IMR-90 (cell line): ENCODE results near the gene ACP6. TPM values are rescaled to one million over a fixed set of nuclear protein-coding genes. Genes with fewer than 3 reads are reported as not detected.

ENCODE experiments used
- ATAC-seq: fragments of 200-7000 bp; cut with Tn5 transposase; 2 replicates; pipeline ENCODE4 v1.9.1; 2020; ENCODE audit warnings: low read depth, mild to moderate bottlenecking, moderate library complexity
- BruUV-seq: library from RNA; stranded (reverse); fragments of 400-500 nt; replicated peaks from 2 replicates; lab custom pipeline; 2021; lab: Mats Ljungman, UMichigan
- CTCF ChIA-PET: fragments of 300-600 bp; formaldehyde crosslinking; extraction: SDS; loops from one replicate; lab custom pipeline; 2021; ENCODE audit warnings: antibody characterized with exemption; lab: Yijun Ruan, JAX
- POLR2A ChIA-PET: fragments of 300-600 bp; sonication (Branson Sonifier 250); formaldehyde crosslinking; loops from one replicate; lab custom pipeline; 2022; ENCODE audit warnings: antibody characterized with exemption; ENCODE audit not compliant: unreplicated experiment; lab: Charles Lee
- DNase-seq: peaks from one replicate; pipeline ENCODE4 v3.0.0; 2013
- H2AFZ ChIP-seq: replicated peaks from 2 replicates; pipeline ENCODE3; 2013; ENCODE audit warnings: low read length, mild to moderate bottlenecking; ENCODE audit not compliant: poor library complexity
- H2AK5ac ChIP-seq: 2 replicates; pipeline ENCODE4 v1.6.1; 2013; ENCODE audit warnings: low read depth, low read length, inconsistent platforms
- H2AK9ac ChIP-seq: replicated peaks from 2 replicates; pipeline ENCODE3; 2013; ENCODE audit warnings: mild to moderate bottlenecking, low read depth, low read length, moderate library complexity; ENCODE audit not compliant: poor library complexity
- H2BK120ac ChIP-seq: 2 replicates; pipeline ENCODE4 v1.6.1; 2013; ENCODE audit warnings: low read depth, low read length, inconsistent platforms
- H2BK15ac ChIP-seq: 3 replicates; pipeline ENCODE4 v1.6.1; 2013; ENCODE audit warnings: low read depth, low read length, inconsistent platforms
- H2BK20ac ChIP-seq: 2 replicates; pipeline ENCODE4 v1.6.1; 2013; ENCODE audit warnings: low read depth, mild to moderate bottlenecking, inconsistent platforms, low read length, moderate library complexity
- H2BK5ac ChIP-seq: 2 replicates; pipeline ENCODE4 v1.6.1; 2013; ENCODE audit warnings: mild to moderate bottlenecking, low read depth, low read length, inconsistent platforms; ENCODE audit not compliant: poor library complexity, severe bottlenecking
- H3K14ac ChIP-seq: replicated peaks from 2 replicates; pipeline ENCODE4 v1.6.1; 2013; ENCODE audit warnings: low read depth, low read length, inconsistent platforms
- H3K18ac ChIP-seq: 2 replicates; pipeline ENCODE4 v1.6.1; 2013; ENCODE audit warnings: low read depth, low read length, control low read depth
- H3K23ac ChIP-seq: 2 replicates; pipeline ENCODE4 v1.6.1; 2013; ENCODE audit warnings: low read depth, low read length, inconsistent platforms
- H3K27ac ChIP-seq: 2 replicates; pipeline ENCODE4 v1.5.1; 2013; ENCODE audit warnings: mild to moderate bottlenecking, control low read depth, low read length; ENCODE audit not compliant: insufficient read depth
- H3K27me3 ChIP-seq: 2 replicates; pipeline ENCODE4 v1.6.1; 2013; ENCODE audit warnings: low read length; ENCODE audit not compliant: control insufficient read depth, insufficient read depth
- H3K36me3 ChIP-seq: 2 replicates; pipeline ENCODE4 v1.6.1; 2013; ENCODE audit warnings: low read length, mixed read lengths; ENCODE audit not compliant: control insufficient read depth, insufficient read depth
- H3K4ac ChIP-seq: 2 replicates; pipeline ENCODE4 v1.6.1; 2013; ENCODE audit warnings: low read depth, low read length, inconsistent platforms
- H3K4me1 ChIP-seq: 2 replicates; pipeline ENCODE4 v1.6.1; 2013; ENCODE audit warnings: low read length, mixed read lengths; ENCODE audit not compliant: control insufficient read depth, insufficient read depth
- H3K4me2 ChIP-seq: 2 replicates; pipeline ENCODE4 v1.6.1; 2013; ENCODE audit warnings: low read depth, mild to moderate bottlenecking, control low read depth, low read length, moderate library complexity
- H3K4me3 ChIP-seq: 2 replicates; pipeline ENCODE4 v1.5.1; 2013; ENCODE audit warnings: low read depth, mild to moderate bottlenecking, control low read depth, low read length, moderate library complexity; ENCODE audit not compliant: insufficient read depth
- H3K56ac ChIP-seq: 2 replicates; pipeline ENCODE4 v1.6.1; 2013; ENCODE audit warnings: low read length, inconsistent platforms; ENCODE audit not compliant: insufficient read depth; ENCODE audit errors: extremely low read depth
- H3K79me1 ChIP-seq, 2 experiments: 2 replicates each; pipeline ENCODE4 v1.6.1; 2013; ENCODE audit warnings: low read length in 2 of 2, inconsistent platforms in 1 of 2, low read depth in 1 of 2
- H3K9ac ChIP-seq: 2 replicates; pipeline ENCODE4 v1.6.1; 2013; ENCODE audit warnings: low read depth, low read length, control low read depth
- H3K9me1 ChIP-seq: 2 replicates; pipeline ENCODE4 v1.6.1; 2013; ENCODE audit warnings: low read length, inconsistent platforms; ENCODE audit not compliant: insufficient read depth
- H3K9me3 ChIP-seq: 2 replicates; pipeline ENCODE4 v1.6.1; 2013; ENCODE audit warnings: low read length; ENCODE audit not compliant: control insufficient read depth, insufficient read depth
- H4K20me1 ChIP-seq: 2 replicates; pipeline ENCODE4 v1.6.1; 2013; ENCODE audit warnings: low read length, inconsistent platforms; ENCODE audit not compliant: insufficient read depth
- H4K5ac ChIP-seq: 2 replicates; pipeline ENCODE4 v1.6.1; 2013; ENCODE audit warnings: mild to moderate bottlenecking, low read depth, low read length, control low read depth
- H4K8ac ChIP-seq, 2 experiments: 2 replicates each; pipeline ENCODE4 v1.6.1; 2013; ENCODE audit warnings: low read depth in 2 of 2, low read length in 2 of 2, control low read depth in 1 of 2, inconsistent platforms in 1 of 2
- H4K91ac ChIP-seq: 2 replicates; pipeline ENCODE4 v1.6.1; 2013; ENCODE audit warnings: low read depth, low read length, inconsistent platforms; ENCODE audit not compliant: insufficient read depth
- BHLHE40 ChIP-seq: fragments of 150-350 bp; IDR thresholded peaks from 2 replicates; pipeline ENCODE4 v1.6.1; 2016; ENCODE audit warnings: mild to moderate bottlenecking, low read depth, low read length
- CEBPB ChIP-seq: IDR thresholded peaks from 2 replicates; pipeline ENCODE4 v1.6.1; 2012; ENCODE audit warnings: low read depth, low read length, improper control_type of control experiment
- MAZ ChIP-seq: IDR thresholded peaks from 2 replicates; pipeline ENCODE4 v1.6.1; 2012; ENCODE audit warnings: low read depth, mild to moderate bottlenecking, low read length, improper control_type of control experiment, moderate library complexity, borderline replicate concordance
- POLR2A ChIP-seq: IDR thresholded peaks from 2 replicates; pipeline ENCODE4 v1.6.1; 2012; ENCODE audit warnings: mild to moderate bottlenecking, low read depth, low read length
- RCOR1 ChIP-seq: IDR thresholded peaks from 2 replicates; pipeline ENCODE4 v1.6.1; 2012; ENCODE audit warnings: mild to moderate bottlenecking, low read length, improper control_type of control experiment; ENCODE audit not compliant: insufficient replicate concordance
- SMC3 ChIP-seq: fragments of 150-350 bp; IDR thresholded peaks from 2 replicates; pipeline ENCODE4 v1.6.1; 2016; ENCODE audit warnings: low read depth, mild to moderate bottlenecking, antibody characterized with exemption, low read length, moderate library complexity
- WGBS, 2 experiments: methylation state at CpG; one replicate each; pipeline versions ENCODE4 v1.1.5 to v1.1.7; 2013; ENCODE audit warnings: missing lambda C conversion rate in 2 of 2; ENCODE audit not compliant: insufficient read length in 1 of 2; ENCODE audit errors: extremely low coverage in 2 of 2; 5-methylcytosine and 5-hydroxymethylcytosine counted together
- dilution Hi-C: fragments of 300-500 bp; cut with HindIII; formaldehyde crosslinking; loops from one replicate; pipeline ENCODE4 v1.14.3; 2018; ENCODE audit warnings: low sequenced_read_pairs; ENCODE audit not compliant: unreplicated experiment
- in situ Hi-C: fragments of 300-500 bp; cut with MboI; formaldehyde crosslinking; loops from 3 replicates; pipeline ENCODE4 v1.14.3; 2019; ENCODE audit warnings: low sequenced_read_pairs, inconsistent platforms, mixed read lengths
- intact Hi-C: fragments of 100-400 bp; cut with micrococcal nuclease; formaldehyde crosslinking; loops from 2 replicates; pipeline ENCODE4 v1.10.0; 2022
- polyA plus RNA-seq, 3 experiments: library from polyadenylated mRNA; depleted of rRNA; stranded (reverse); fragments of >200 nt; gene quantifications; 2 replicates each; pipeline ENCODE4 v1.2.3, GENCODE V29; 2012; ENCODE audit warnings: low replicate concordance in 1 of 3
- total RNA-seq: library from RNA; depleted of rRNA; stranded (reverse); fragments of >200 nt; gene quantifications from 2 replicates; pipeline ENCODE4 v1.2.3, GENCODE V29; 2012
- TF ChIP-seq, protein P1 (sequence below): fragments of 150-350 bp; IDR thresholded peaks from 2 replicates; pipeline ENCODE4 v1.6.1; 2016; ENCODE audit warnings: low read depth, mild to moderate bottlenecking, low read length, moderate library complexity, borderline replicate concordance

ACP6 gene
- total and polyA plus RNA-seq, 2 of the 4 experiments (the other 2 are of a cell fraction): 2.5 to 8.2 TPM

- no peak overlapping the region for H2AFZ ChIP-seq
- no TSS peak for BruUV-seq
Observed at GRCh38 chr1:147664206-147664605, 6.1 kb downstream of the ACP6 start.

More at GRCh38 chr1:147664206-147664605, 6.1 kb downstream of the ACP6 start:
- H3K27ac ChIP-seq: no peak overlapping the region
- H2AK9ac ChIP-seq: no peak overlapping the region
- dilution Hi-C loops (no loop called here), intact Hi-C loops (no loop called here), in situ Hi-C loops (no loop called here)
- no peak overlapping the region for H2BK15ac ChIP-seq
- ChIA-PET CTCF (no interaction called here), POLR2A (no interaction called here)
- no peak for TF ChIP-seq CEBPB
- TF ChIP-seq MAZ: no peak
- no peak for TF ChIP-seq RCOR1
- TF ChIP-seq, protein P1, sequence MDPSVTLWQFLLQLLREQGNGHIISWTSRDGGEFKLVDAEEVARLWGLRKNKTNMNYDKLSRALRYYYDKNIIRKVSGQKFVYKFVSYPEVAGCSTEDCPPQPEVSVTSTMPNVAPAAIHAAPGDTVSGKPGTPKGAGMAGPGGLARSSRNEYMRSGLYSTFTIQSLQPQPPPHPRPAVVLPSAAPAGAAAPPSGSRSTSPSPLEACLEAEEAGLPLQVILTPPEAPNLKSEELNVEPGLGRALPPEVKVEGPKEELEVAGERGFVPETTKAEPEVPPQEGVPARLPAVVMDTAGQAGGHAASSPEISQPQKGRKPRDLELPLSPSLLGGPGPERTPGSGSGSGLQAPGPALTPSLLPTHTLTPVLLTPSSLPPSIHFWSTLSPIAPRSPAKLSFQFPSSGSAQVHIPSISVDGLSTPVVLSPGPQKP: no peak
- no peak for TF ChIP-seq SMC3
- TF ChIP-seq POLR2A: no peak
- no peak for TF ChIP-seq BHLHE40
- no peak overlapping the region for H2BK120ac ChIP-seq
- peaks cover 1 to 3% of the 10 kb centered on the region in 2 experiments; a peak in 1 of 4 replicates for H3K79me1 ChIP-seq
- no peak overlapping the region for H3K4me2 ChIP-seq
- ATAC-seq (peak; percentile 48), DNase-seq (peak; percentile 64)
- no peaks in the 10 kb centered on the region for H3K9me1 ChIP-seq
- H3K4me3 ChIP-seq: no peak overlapping the region
- no peak overlapping the region for H4K91ac ChIP-seq
- no peaks in the 10 kb centered on the region for H3K36me3 ChIP-seq
- H2AK5ac ChIP-seq: no peak overlapping the region
- 100% methylated on average over 1 of the region's 4 CpGs for WGBS, 2 experiments
- H3K9ac ChIP-seq: no peak overlapping the region
- H2BK20ac ChIP-seq: no peak overlapping the region
- H4K20me1 ChIP-seq: no peaks in the 10 kb centered on the region
- H3K18ac ChIP-seq: peak overlapping the region; percentile 64; the same call in 1 of the 2 replicates
- H3K4me1 ChIP-seq: peaks cover 6% of the 10 kb centered on the region; the same call in 1 of the 2 replicates
- no peak overlapping the region for H3K23ac ChIP-seq
- H3K14ac ChIP-seq: peak overlapping the region; percentile 48; the same call in 1 of the 2 replicates
- no peak overlapping the region for H3K4ac ChIP-seq
- H2BK5ac ChIP-seq: peak overlapping the region; percentile 23
- H4K8ac ChIP-seq: peak overlapping the region in 1 of 2 experiments; percentile 58; a peak in 2 of 4 replicates
- no peaks in the 10 kb centered on the region; the same call in 1 of the 2 replicates for H3K9me3 ChIP-seq
- H3K27me3 ChIP-seq: no peaks in the 10 kb centered on the region
- H4K5ac ChIP-seq: no peak overlapping the region; the same call in 1 of the 2 replicates
- no peak overlapping the region for H3K56ac ChIP-seq
